PC-9 (cell line): ENCODE data around the gene GNG10. TPM values are rescaled to one million over a fixed set of nuclear protein-coding genes. Genes with fewer than 3 reads are reported as not detected.

ENCODE experiments used
- BruUV-seq: library from RNA; stranded (reverse); fragments of 400-500 nt; replicated peaks from 2 replicates; lab custom pipeline; 2021; lab: Mats Ljungman, UMichigan
- CTCF ChIA-PET: fragments of 300-600 bp; sonication (Branson Sonifier 250); formaldehyde crosslinking; loops from one replicate; lab custom pipeline; 2022; ENCODE audit warnings: antibody characterized with exemption; lab: Charles Lee
- POLR2A ChIA-PET: fragments of 300-600 bp; sonication (Branson Sonifier 250); formaldehyde crosslinking; loops from one replicate; lab custom pipeline; 2022; ENCODE audit warnings: antibody characterized with exemption; ENCODE audit not compliant: unreplicated experiment; lab: Charles Lee
- DNase-seq, 2 experiments: peaks; one replicate each; pipeline versions ENCODE4 v3.0.0 to v3.0.0-alpha.2; 2015 to 2022; ENCODE audit warnings: mixed read lengths in 1 of 2
- H2AFZ ChIP-seq: fragments of 200-600 bp; sonication (generic); 2 replicates; pipeline ENCODE4 v1.8.1; 2017; ENCODE audit warnings: antibody characterized with exemption
- H3F3A ChIP-seq: fragments of 200-600 bp; sonication (generic); 2 replicates; pipeline ENCODE4 v1.8.1; 2017; ENCODE audit warnings: antibody characterized with exemption, mild to moderate bottlenecking, low read depth; ENCODE audit not compliant: insufficient read depth
- H3K27ac ChIP-seq: fragments of 200-600 bp; sonication (generic); 2 replicates; pipeline ENCODE4 v1.6.1; 2016; ENCODE audit warnings: mixed run types
- H3K27me3 ChIP-seq: fragments of 200-600 bp; sonication (generic); 2 replicates; pipeline ENCODE4 v1.6.1; 2016; ENCODE audit warnings: low read depth, mixed run types; ENCODE audit not compliant: insufficient read depth
- H3K36me3 ChIP-seq: fragments of 200-600 bp; sonication (generic); 2 replicates; pipeline ENCODE4 v1.6.1; 2016; ENCODE audit warnings: low read depth, mixed run types
- H3K4me1 ChIP-seq: fragments of 200-600 bp; sonication (generic); replicated peaks from 2 replicates; pipeline ENCODE4 v1.6.1; 2016; ENCODE audit warnings: mixed run types; ENCODE audit not compliant: insufficient read depth
- H3K4me2 ChIP-seq: fragments of 200-600 bp; sonication (generic); 2 replicates; pipeline ENCODE4 v1.6.1; 2017; ENCODE audit warnings: mixed run types
- H3K4me3 ChIP-seq: fragments of 200-600 bp; sonication (generic); 2 replicates; pipeline ENCODE4 v1.6.1; 2016; ENCODE audit warnings: mixed run types
- H3K79me2 ChIP-seq: fragments of 200-600 bp; sonication (generic); 2 replicates; pipeline ENCODE4 v1.6.1; 2017; ENCODE audit warnings: low read depth, mixed run types
- H3K9me2 ChIP-seq: fragments of 200-600 bp; sonication (generic); 2 replicates; pipeline ENCODE4 v1.8.1; 2017; ENCODE audit warnings: mild to moderate bottlenecking; ENCODE audit not compliant: insufficient read depth
- H3K9me3 ChIP-seq: fragments of 200-600 bp; sonication (generic); 2 replicates; pipeline ENCODE4 v1.8.1; 2016; ENCODE audit warnings: low read depth; ENCODE audit not compliant: insufficient read depth
- H4K20me1 ChIP-seq: fragments of 200-600 bp; sonication (generic); 2 replicates; pipeline ENCODE4 v1.8.1; 2017; ENCODE audit not compliant: insufficient read depth
- EZH2 ChIP-seq: fragments of 200-600 bp; sonication (generic); IDR thresholded peaks from 2 replicates; pipeline ENCODE4 v1.8.0; 2017; ENCODE audit warnings: antibody characterized with exemption, low read depth
- intact Hi-C: fragments of 100-400 bp; cut with micrococcal nuclease; formaldehyde crosslinking; loops from one replicate; pipeline ENCODE4 v1.10.0; 2022; ENCODE audit not compliant: unreplicated experiment
- total RNA-seq: library from RNA; stranded (reverse); gene quantifications from 2 replicates; pipeline ENCODE4 v1.2.3, GENCODE V29; 2021
- TF ChIP-seq, protein P1 (sequence below): fragments of 200-600 bp; sonication (generic); conservative IDR thresholded peaks from 2 replicates; pipeline ENCODE4 v1.6.1; 2017; ENCODE audit warnings: mixed run types, antibody characterized with exemption, mild to moderate bottlenecking, moderate library complexity

The GNG10 gene
- total RNA-seq, 1 experiment from 2014 or later = 70.8 TPM

DNA sequence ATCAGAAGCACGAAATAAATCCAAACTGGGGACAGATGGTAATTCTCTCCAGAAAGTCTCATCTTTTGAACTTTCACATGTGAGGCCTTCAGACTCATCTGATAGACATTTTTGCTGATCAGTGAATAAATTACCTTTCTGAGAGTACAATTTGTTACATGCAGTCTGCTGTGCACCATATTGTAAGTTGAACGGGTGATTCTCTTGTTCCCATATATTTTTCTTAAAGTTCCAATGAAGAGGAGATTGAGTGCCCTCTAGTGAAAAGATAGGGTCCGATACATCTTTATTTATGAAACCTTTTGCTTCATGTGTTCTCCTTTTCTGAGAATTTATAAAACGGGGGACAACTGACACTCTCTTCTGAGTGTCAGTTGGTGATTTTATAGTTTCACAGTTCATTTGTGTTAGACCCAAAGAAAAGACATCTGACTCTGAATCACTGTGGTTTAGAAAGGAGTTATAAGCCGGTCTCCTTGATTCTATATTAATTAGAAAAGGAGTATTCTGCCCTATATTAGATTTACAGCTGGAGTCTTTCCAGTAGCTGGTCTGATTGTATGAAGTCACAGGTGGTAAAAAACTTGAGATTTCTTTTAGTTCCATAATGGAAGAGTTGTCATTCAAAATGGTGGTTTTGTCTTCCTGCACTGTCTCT, 30.4 kb downstream of the GNG10 start:
- DNase-seq = peak in 1 of 2 experiments; percentile 45
- no peak overlapping the region for H2AFZ ChIP-seq
- no peaks in the 10 kb centered on the region for H3K9me2 ChIP-seq
- H3K27ac ChIP-seq = no peak overlapping the region
- H3K79me2 ChIP-seq = no peaks in the 10 kb centered on the region
- no peak overlapping the region for H3K4me2 ChIP-seq
- no peaks in the 10 kb centered on the region for H4K20me1 ChIP-seq
- no peaks in the 10 kb centered on the region for H3K9me3 ChIP-seq
- no peak overlapping the region for H3K4me3 ChIP-seq
- ChIA-PET POLR2A (interaction anchor here (0.6 kb wide), 1 partner anchor 80 kb away, joined by 5 read pairs; no protein-coding TSS in a partner anchor), CTCF (interaction anchor here (1.2 kb wide), 1 partner anchor 122 kb away, joined by 3 read pairs; no protein-coding TSS in a partner anchor)
- no TSS peak for BruUV-seq
- H3K4me1 ChIP-seq = no peaks in the 10 kb centered on the region
- no peaks in the 10 kb centered on the region for H3K36me3 ChIP-seq
- H3K27me3 ChIP-seq = no peaks in the 10 kb centered on the region
- TF ChIP-seq EZH2 = no peak
- TF ChIP-seq, protein P1, sequence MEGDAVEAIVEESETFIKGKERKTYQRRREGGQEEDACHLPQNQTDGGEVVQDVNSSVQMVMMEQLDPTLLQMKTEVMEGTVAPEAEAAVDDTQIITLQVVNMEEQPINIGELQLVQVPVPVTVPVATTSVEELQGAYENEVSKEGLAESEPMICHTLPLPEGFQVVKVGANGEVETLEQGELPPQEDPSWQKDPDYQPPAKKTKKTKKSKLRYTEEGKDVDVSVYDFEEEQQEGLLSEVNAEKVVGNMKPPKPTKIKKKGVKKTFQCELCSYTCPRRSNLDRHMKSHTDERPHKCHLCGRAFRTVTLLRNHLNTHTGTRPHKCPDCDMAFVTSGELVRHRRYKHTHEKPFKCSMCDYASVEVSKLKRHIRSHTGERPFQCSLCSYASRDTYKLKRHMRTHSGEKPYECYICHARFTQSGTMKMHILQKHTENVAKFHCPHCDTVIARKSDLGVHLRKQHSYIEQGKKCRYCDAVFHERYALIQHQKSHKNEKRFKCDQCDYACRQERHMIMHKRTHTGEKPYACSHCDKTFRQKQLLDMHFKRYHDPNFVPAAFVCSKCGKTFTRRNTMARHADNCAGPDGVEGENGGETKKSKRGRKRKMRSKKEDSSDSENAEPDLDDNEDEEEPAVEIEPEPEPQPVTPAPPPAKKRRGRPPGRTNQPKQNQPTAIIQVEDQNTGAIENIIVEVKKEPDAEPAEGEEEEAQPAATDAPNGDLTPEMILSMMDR = peak; percentile 63
- intact Hi-C loops = loop anchor here (1.0 kb wide), 1 partner anchor 94 kb away; no protein-coding TSS in a partner anchor
- H3F3A ChIP-seq = peaks cover 13% of the 10 kb centered on the region; the same call in 1 of the 2 replicates

DNA sequence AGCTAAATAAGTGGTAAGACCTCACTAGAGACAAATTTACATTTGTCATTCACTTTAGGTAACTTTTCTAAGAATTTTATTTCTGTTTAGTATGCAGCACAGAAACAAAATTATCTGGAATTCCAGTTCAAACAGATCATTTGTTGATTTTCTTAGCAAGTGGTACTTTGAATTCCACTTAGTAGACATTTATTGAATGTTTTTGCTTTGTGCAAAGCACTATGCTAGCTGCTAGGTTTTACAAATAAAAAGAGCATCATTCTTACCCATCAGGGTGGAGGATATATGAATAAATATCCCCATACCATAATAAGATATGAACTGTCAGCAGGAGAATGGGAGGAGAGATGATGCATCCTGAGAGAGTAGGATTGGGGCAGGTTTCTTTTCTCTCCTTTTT, 35.4 kb downstream of the GNG10 start:
- CTCF ChIA-PET = no interaction called here

DNA sequence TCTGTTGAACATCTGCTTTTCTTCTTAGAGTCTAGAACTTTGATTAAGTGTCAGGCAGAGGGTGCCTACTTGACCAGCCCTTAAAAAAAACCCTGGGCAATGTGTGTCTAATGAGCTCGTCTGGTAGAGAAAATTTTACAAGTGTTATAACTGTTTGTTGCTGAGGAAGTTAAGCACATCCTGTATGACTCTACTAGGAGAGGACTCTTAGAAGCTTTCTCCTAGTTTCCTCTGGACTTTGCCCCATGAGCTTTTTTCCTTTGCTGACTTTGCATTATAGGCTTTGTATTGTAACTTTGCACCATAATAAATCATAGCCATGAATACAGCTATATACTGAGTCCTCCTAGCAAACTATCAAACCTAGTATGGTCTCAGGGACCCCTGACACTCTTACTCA, 39.4 kb downstream of the GNG10 start:
- no TSS peak for BruUV-seq

More for the DNA sequence above, 35.4 kb downstream of the GNG10 start:
- intact Hi-C loops = no loop called here
- Histone ChIP-seq H3K79me2 (no peaks in the 10 kb centered on the region), H3K36me3 (no peaks in the 10 kb centered on the region), H3K4me3 (no peak overlapping the region), H4K20me1 (no peaks in the 10 kb centered on the region), H3K4me1 (no peaks in the 10 kb centered on the region), H3F3A (peaks cover 5% of the 10 kb centered on the region; the same call in 1 of the 2 replicates), H2AFZ (no peak overlapping the region), H3K9me2 (no peaks in the 10 kb centered on the region), H3K9me3 (no peaks in the 10 kb centered on the region), H3K27ac (no peak overlapping the region), H3K4me2 (no peak overlapping the region), H3K27me3 (no peaks in the 10 kb centered on the region)
- TF ChIP-seq EZH2 = no peak
- TF ChIP-seq, protein P1 = no peak
- no peak for DNase-seq
- POLR2A ChIA-PET = interaction anchor here (0.7 kb wide), 1 partner anchor 66 kb away, joined by 4 read pairs; the partner anchor contains the start of gene DNAJC25
- BruUV-seq = no TSS peak

More for the DNA sequence above, 39.4 kb downstream of the GNG10 start:
- Histone ChIP-seq H3K27me3 (no peaks in the 10 kb centered on the region), H4K20me1 (no peaks in the 10 kb centered on the region), H3K27ac (no peak overlapping the region), H3K4me1 (no peaks in the 10 kb centered on the region), H3K9me3 (no peaks in the 10 kb centered on the region), H2AFZ (no peak overlapping the region), H3K9me2 (no peaks in the 10 kb centered on the region; the same call in 1 of the 2 replicates), H3F3A (no peaks in the 10 kb centered on the region), H3K79me2 (no peaks in the 10 kb centered on the region), H3K4me3 (no peak overlapping the region), H3K36me3 (no peaks in the 10 kb centered on the region), H3K4me2 (no peak overlapping the region)
- POLR2A ChIA-PET = no interaction called here
- CTCF ChIA-PET = no interaction called here
- intact Hi-C loops = loop anchor here (10.0 kb wide), 1 partner anchor 276 kb away; no protein-coding TSS in a partner anchor
- no peak for DNase-seq
- TF ChIP-seq EZH2 = no peak
- TF ChIP-seq, protein P1 = no peak
